ENCODE measurements around the gene TMEM131L. TPM values are rescaled to one million over a fixed set of nuclear protein-coding genes. Genes with fewer than 3 reads are reported as not detected.

Gene TMEM131L
- total RNA-seq, 1 donor from 2014 or later = 18.6 TPM

- Mint-ChIP-seq H3K9me3 (ENCODE audit: unreplicated experiment) (no peaks in the 10 kb centered on the region), H3K36me3 (ENCODE audit: low read depth, unreplicated experiment) (no peaks in the 10 kb centered on the region), H3K27ac (ENCODE audit: unreplicated experiment) (no peak overlapping the region), H3K4me3 (ENCODE audit: unreplicated experiment) (no peak overlapping the region), H3K27me3 (ENCODE audit: low read depth, unreplicated experiment) (no peaks in the 10 kb centered on the region), H3K4me1 (ENCODE audit: low read depth, unreplicated experiment) (peaks cover 14% of the 10 kb centered on the region)
- H3K4me2 ChIP-seq (ENCODE audit: low read length) = no peak overlapping the region
- no peak overlapping the region for H3K9ac ChIP-seq (ENCODE audit: low read length)
- H2AFZ ChIP-seq (ENCODE audit: low read depth, low read length) = no peak overlapping the region
- H4K20me1 ChIP-seq (ENCODE audit: insufficient read depth, low read length) = no peaks in the 10 kb centered on the region
- DNase-seq (ENCODE audit: low read depth) = peak; percentile 83
- TF ChIP-seq EZH2 (IDR thresholded peaks at IDR 0.05; ENCODE audit: insufficient read depth, low read length) = no peak
- TF ChIP-seq CTCF (IDR thresholded peaks at IDR 0.05; ENCODE audit: insufficient read depth, low read depth, low read length) = peak; percentile 26
- no peaks in the 10 kb centered on the region for H3K27me3 ChIP-seq (ENCODE audit: insufficient read depth, low read length)
- H3K9me3 ChIP-seq (ENCODE audit: insufficient read depth, low read depth, low read length) = no peaks in the 10 kb centered on the region
- FAIRE-seq = no peak
- H3K36me3 ChIP-seq (ENCODE audit: insufficient read depth, low read length) = no peaks in the 10 kb centered on the region
- no peaks in the 10 kb centered on the region for H3K4me1 ChIP-seq (ENCODE audit: insufficient read depth, low read length)
- H3K4me3 ChIP-seq (ENCODE audit: insufficient read depth, low read depth, low read length) = no peak overlapping the region
- no peaks in the 10 kb centered on the region for H3K79me2 ChIP-seq (ENCODE audit: insufficient read depth, low read length)
- H3K27ac ChIP-seq (ENCODE audit: low read depth, low read length) = no peak overlapping the region
Measured at GRCh38 chr4:153432965-153433753, 33.0 kb upstream of the TMEM131L start.

GRCh38 chr4:153433754-153434105, 32.4 kb upstream of the TMEM131L start:
- Mint-ChIP-seq H3K36me3 (ENCODE audit: low read depth, unreplicated experiment) (no peaks in the 10 kb centered on the region), H3K27me3 (ENCODE audit: low read depth, unreplicated experiment) (no peaks in the 10 kb centered on the region), H3K9me3 (ENCODE audit: unreplicated experiment) (no peaks in the 10 kb centered on the region), H3K4me3 (ENCODE audit: unreplicated experiment) (no peak overlapping the region), H3K4me1 (ENCODE audit: low read depth, unreplicated experiment) (peaks cover 11% of the 10 kb centered on the region), H3K27ac (ENCODE audit: unreplicated experiment) (no peak overlapping the region)
- Histone ChIP-seq H3K27ac (ENCODE audit: low read depth, low read length) (no peak overlapping the region), H3K79me2 (ENCODE audit: insufficient read depth, low read length) (no peaks in the 10 kb centered on the region), H3K27me3 (ENCODE audit: insufficient read depth, low read length) (no peaks in the 10 kb centered on the region), H2AFZ (ENCODE audit: low read depth, low read length) (no peak overlapping the region), H3K4me1 (ENCODE audit: insufficient read depth, low read length) (no peaks in the 10 kb centered on the region), H3K9me3 (ENCODE audit: insufficient read depth, low read depth, low read length) (no peaks in the 10 kb centered on the region), H3K4me3 (ENCODE audit: insufficient read depth, low read depth, low read length) (no peak overlapping the region), H3K36me3 (ENCODE audit: insufficient read depth, low read length) (no peaks in the 10 kb centered on the region), H3K9ac (ENCODE audit: low read length) (no peak overlapping the region), H3K4me2 (ENCODE audit: low read length) (no peak overlapping the region), H4K20me1 (ENCODE audit: insufficient read depth, low read length) (no peaks in the 10 kb centered on the region)
- TF ChIP-seq CTCF (IDR thresholded peaks at IDR 0.05; ENCODE audit: insufficient read depth, low read depth, low read length) (no peak), EZH2 (IDR thresholded peaks at IDR 0.05; ENCODE audit: insufficient read depth, low read length) (no peak)
- no peak for DNase-seq (ENCODE audit: low read depth)
- FAIRE-seq = no peak

- no peaks in the 10 kb centered on the region for H3K9me3 Mint-ChIP-seq (ENCODE audit: unreplicated experiment)
Measured at GRCh38 chr4:153434190-153434589, 32.0 kb upstream of the TMEM131L start.

More at GRCh38 chr4:153434190-153434589, 32.0 kb upstream of the TMEM131L start:
- no peak overlapping the region for H3K27ac ChIP-seq (ENCODE audit: low read depth, low read length)
- Mint-ChIP-seq H3K4me1 (ENCODE audit: low read depth, unreplicated experiment) (peaks cover 6% of the 10 kb centered on the region), H3K4me3 (ENCODE audit: unreplicated experiment) (no peak overlapping the region), H3K27ac (ENCODE audit: unreplicated experiment) (no peak overlapping the region), H3K27me3 (ENCODE audit: low read depth, unreplicated experiment) (no peaks in the 10 kb centered on the region), H3K36me3 (ENCODE audit: low read depth, unreplicated experiment) (no peaks in the 10 kb centered on the region)
- TF ChIP-seq CTCF (IDR thresholded peaks at IDR 0.05; ENCODE audit: insufficient read depth, low read depth, low read length) = no peak
- TF ChIP-seq EZH2 (IDR thresholded peaks at IDR 0.05; ENCODE audit: insufficient read depth, low read length) = no peak
- H3K9me3 ChIP-seq (ENCODE audit: insufficient read depth, low read depth, low read length) = no peaks in the 10 kb centered on the region
- no peak overlapping the region for H3K9ac ChIP-seq (ENCODE audit: low read length)
- no peak for FAIRE-seq
- H2AFZ ChIP-seq (ENCODE audit: low read depth, low read length) = no peak overlapping the region
- H3K4me2 ChIP-seq (ENCODE audit: low read length) = no peak overlapping the region
- no peaks in the 10 kb centered on the region for H3K79me2 ChIP-seq (ENCODE audit: insufficient read depth, low read length)
- no peak overlapping the region for H3K4me3 ChIP-seq (ENCODE audit: insufficient read depth, low read depth, low read length)
- no peaks in the 10 kb centered on the region for H3K4me1 ChIP-seq (ENCODE audit: insufficient read depth, low read length)
- no peak for DNase-seq (ENCODE audit: low read depth)
- H4K20me1 ChIP-seq (ENCODE audit: insufficient read depth, low read length) = no peaks in the 10 kb centered on the region
- no peaks in the 10 kb centered on the region for H3K27me3 ChIP-seq (ENCODE audit: insufficient read depth, low read length)
- H3K36me3 ChIP-seq (ENCODE audit: insufficient read depth, low read length) = no peaks in the 10 kb centered on the region

Measured in astrocyte (in vitro differentiated cells and primary cell).